ENCODE measurements around the gene RTCB.

Gene RTCB

DNA sequence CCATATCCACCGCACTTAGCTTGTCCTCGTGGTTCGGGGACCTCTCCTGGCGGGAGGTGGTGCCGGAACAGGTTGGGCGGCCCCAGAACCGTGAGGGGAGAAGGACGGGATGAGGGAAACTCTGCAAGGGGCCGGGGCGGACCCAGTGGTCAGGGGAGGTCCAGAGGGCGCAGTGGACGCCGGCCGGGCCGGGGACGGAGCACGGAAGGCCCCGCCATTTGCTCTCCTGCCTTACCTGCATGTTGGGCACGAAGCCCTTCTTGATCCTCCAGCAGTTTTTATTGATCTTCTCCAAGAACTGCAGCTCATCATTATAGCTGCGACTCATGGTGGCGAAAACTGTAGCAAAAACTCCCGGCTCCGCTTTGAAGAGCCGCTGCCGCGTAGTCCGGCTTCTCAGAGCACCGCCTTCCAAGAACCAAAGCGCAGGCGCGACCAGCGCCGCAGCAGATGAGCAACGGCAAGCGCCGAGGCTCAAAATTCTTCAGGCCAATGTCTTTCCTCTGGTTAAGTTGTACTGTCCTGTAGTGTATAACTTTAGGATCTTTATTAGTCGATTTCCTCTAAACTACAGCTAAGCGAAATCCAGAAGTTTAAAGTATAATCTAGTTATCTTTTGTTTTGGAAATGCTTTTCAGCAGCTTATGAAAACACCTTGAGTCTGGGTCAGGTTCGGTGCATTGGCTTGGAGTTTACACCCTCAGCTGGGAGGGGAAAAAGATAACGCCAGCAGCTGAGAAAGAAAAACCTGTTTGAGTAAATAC, at the start of gene RTCB:
Gene RTCB, minus strand, starts transcription at position 419 of the 764 bp plus-strand sequence. Its CDS starts 91 bp downstream, at position 328.
- H3K4me3 ChIP-seq (ENCODE audit: low read depth, low read length) = peak within 1 kb of the TSS; percentile 65
- TF ChIP-seq, protein P1, sequence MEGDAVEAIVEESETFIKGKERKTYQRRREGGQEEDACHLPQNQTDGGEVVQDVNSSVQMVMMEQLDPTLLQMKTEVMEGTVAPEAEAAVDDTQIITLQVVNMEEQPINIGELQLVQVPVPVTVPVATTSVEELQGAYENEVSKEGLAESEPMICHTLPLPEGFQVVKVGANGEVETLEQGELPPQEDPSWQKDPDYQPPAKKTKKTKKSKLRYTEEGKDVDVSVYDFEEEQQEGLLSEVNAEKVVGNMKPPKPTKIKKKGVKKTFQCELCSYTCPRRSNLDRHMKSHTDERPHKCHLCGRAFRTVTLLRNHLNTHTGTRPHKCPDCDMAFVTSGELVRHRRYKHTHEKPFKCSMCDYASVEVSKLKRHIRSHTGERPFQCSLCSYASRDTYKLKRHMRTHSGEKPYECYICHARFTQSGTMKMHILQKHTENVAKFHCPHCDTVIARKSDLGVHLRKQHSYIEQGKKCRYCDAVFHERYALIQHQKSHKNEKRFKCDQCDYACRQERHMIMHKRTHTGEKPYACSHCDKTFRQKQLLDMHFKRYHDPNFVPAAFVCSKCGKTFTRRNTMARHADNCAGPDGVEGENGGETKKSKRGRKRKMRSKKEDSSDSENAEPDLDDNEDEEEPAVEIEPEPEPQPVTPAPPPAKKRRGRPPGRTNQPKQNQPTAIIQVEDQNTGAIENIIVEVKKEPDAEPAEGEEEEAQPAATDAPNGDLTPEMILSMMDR (IDR thresholded peaks at IDR 0.05; ENCODE audit: borderline replicate concordance, insufficient read depth, low read depth, low read length) = no peak

DNA sequence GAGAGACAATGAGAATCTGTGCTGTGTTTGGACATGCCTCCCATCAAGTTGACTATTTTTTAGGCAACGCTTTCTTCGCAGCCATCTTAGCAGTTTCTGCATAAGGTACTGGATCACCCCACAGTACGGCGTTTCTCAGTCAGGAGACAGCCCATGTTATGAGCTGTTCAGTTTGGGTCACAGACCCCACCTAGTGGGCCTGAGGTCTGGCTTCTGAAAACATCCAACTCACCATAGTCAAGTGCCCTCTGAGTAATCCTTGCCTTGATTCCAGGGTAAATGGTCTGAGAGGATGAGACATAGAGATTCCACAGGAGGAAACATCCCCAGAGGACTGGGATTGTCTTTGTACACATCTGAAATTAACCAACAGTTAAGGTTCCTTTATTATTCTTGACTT, 45.0 kb upstream of the RTCB start:
- TF ChIP-seq, protein P1 (IDR thresholded peaks at IDR 0.05; ENCODE audit: borderline replicate concordance, insufficient read depth, low read depth, low read length) = no peak
- no peak overlapping the region for H3K4me3 ChIP-seq (ENCODE audit: low read depth, low read length)

DNA sequence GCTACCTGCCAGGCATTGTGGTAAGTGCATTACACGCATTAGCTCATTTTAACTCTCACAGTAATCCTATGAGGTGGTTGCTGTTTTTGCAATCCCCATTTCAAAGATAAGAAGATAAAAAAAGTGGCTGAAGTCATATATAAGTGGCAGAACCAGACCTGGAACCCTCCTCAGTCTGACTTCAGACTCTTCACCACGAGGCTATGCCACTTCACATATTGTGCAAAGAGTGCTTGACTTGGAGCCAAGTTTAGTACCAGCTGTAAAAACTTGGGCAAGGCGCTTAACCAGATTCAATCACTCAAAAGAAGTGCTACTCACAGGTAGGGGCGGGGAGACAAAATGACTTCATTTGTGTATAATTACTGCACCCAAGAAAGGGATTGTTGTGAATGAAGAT, 36.9 kb upstream of the RTCB start:
- TF ChIP-seq, protein P1 (IDR thresholded peaks at IDR 0.05; ENCODE audit: borderline replicate concordance, insufficient read depth, low read depth, low read length) = no peak
- H3K4me3 ChIP-seq (ENCODE audit: low read depth, low read length) = no peak overlapping the region

DNA sequence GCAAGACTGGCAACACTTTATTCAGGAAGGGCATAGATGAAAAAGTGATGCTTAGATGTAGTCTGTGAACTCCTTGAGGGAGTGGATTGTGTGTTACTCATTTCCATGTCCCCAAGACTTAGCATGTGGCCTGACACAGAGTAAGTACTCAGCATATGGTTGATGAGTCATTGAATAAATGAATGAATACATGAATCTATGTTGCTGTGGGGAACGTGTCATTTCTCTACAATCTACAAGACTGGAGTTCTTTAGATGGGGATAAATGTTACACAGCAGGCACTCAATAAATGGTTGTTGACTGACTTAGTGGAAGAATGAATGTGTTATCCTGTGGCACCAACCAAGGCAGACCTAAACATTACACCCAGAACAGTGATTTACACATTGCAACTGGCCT, 34.3 kb upstream of the RTCB start:
- TF ChIP-seq, protein P1 (IDR thresholded peaks at IDR 0.05; ENCODE audit: borderline replicate concordance, insufficient read depth, low read depth, low read length) = no peak
- H3K4me3 ChIP-seq (ENCODE audit: low read depth, low read length) = no peak overlapping the region

DNA sequence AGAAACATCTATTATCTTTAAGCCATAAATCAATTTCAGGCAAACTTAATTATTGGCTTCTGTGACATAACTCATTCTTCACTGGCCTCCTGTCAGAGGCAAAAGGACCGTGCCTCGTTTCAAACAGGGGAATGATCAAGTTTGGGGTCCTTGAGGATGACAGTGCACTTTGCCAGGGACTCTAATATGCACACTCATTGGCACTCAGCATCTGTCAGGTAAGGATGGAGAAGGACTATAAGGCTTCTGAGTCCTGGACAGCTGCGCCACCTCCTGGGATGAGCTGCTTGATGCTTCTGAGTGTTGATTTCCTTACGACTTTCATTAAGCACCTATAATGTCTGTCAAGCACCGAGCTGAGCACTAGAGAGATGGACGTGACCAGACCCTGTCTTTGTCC, 32.0 kb upstream of the RTCB start:
- no peak overlapping the region for H3K4me3 ChIP-seq (ENCODE audit: low read depth, low read length)
- TF ChIP-seq, protein P1 (IDR thresholded peaks at IDR 0.05; ENCODE audit: borderline replicate concordance, insufficient read depth, low read depth, low read length) = peak; percentile 52

DNA sequence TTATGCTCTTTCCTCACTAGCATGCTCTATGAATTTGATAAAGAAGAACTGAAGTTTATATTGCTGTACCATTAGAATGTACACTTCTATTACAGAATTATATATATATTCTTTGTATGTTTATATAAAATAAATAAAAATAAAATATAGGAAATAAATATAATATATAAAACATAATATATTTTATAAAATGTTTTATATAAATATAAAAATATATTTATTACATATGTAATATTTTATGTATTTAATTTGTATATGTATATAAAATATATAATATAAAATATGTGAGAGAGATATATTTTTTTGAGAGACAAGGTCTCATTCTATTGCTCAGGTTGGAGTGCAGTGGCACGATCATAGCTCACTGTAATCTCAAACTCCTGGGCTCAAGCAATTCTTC, 18.3 kb upstream of the RTCB start:
- H3K4me3 ChIP-seq (ENCODE audit: low read depth, low read length) = no peak overlapping the region
- TF ChIP-seq, protein P1 (IDR thresholded peaks at IDR 0.05; ENCODE audit: borderline replicate concordance, insufficient read depth, low read depth, low read length) = no peak

DNA sequence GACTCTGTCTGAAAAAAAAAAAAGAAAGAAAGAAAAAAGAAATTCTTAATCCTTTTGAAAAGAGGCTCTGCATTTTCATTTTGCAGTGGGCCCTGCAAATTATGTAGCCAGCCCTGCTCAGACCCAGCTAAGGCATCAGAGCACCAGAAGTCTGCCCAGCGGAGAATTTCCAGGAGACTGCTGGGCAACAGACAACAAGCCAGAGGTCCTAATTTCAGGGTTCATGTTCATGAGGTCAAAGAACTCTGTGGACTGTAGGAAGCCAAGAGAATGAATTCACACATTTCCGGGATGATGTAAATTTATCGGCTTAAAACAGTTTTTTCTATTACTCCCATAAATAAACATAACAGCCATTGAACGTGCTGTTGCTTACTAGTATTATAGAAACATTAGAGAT, 14.8 kb upstream of the RTCB start:
- TF ChIP-seq, protein P1 (IDR thresholded peaks at IDR 0.05; ENCODE audit: borderline replicate concordance, insufficient read depth, low read depth, low read length) = no peak

More for the DNA sequence above, 14.8 kb upstream of the RTCB start:
- no peak overlapping the region for H3K4me3 ChIP-seq (ENCODE audit: low read depth, low read length)

All from GM12875 (cell line).